NK-92 treated with Interleukin-12 subunit alpha and Interleukin-12 subunit beta, amount 100 ng/mL, for 24 hours (cell line): ENCODE measurements around the gene TCF4.

ENCODE experiments used
- DNase-seq: peaks from one replicate; lab custom pipeline; 2025; lab: John Stamatoyannopoulos, UW

Gene TCF4

DNA sequence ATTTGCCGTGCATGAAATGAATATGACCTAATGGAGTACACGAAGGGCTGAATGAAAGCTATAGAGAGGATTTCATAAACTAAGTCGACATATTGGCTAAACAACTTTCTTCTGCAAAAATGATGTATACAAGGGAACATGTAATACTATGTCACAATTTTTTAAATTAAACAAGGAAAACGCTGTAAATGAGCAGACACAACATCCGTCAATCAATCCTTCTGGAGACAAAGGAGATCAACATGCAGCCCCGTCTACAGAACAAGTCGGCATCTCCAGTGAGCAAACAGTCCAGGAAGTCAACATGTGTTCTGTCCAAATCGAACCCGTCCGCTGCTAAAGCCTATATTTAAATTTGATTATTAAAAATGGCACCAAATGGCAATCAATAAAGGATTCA, 180.8 kb downstream of the TCF4 start:
- no peak for DNase-seq

DNA sequence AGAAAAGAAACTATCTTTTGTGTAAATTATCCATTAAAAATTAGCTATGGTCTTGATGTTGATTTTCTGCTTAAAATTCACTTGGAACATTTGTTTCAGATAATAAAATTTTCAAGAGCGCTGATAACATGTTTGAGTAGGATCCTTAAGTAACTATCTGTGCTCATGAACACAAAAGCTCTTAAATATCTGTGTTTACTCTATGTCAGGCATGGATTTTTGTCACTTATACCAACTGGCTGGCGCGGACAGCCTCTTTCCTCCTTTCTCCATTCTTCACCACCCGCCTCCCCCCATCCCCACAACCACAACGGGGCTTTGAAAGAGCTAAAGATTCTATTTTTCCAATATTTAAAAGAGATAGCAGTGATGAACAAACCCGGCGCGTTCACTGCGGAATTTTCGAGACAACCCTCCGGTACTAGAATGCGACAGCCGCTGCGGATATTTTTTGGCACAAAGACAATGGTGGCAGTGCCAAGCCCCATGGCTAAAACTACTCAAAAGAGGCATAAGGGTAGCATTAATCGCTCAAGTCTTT, 181.5 kb downstream of the TCF4 start:
- DNase-seq: no peak

DNA sequence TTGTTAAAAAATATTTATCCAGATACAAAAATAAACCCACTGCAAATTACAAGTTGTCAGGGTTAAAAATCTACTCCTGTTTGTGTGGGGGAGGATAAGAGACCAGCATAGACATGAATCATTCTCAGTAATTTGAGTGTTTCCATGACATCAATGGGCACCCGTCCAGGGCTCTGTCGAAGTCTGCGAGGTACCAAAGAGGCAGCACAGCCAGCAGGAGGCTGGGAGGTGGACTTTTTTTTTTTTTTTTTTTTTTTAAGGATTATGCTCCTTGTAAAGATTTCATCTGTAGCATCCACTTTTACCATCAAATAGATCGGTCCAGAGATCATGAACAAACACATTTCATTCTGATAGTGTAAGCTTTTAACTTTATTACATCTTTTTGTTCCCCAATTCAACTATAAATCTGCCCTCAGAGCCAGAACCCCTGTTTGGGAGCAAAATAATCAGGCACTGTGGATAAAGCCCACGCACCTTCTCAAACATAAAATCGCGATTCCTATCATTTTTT, 182.0 kb downstream of the TCF4 start:
- DNase-seq: no peak

DNA sequence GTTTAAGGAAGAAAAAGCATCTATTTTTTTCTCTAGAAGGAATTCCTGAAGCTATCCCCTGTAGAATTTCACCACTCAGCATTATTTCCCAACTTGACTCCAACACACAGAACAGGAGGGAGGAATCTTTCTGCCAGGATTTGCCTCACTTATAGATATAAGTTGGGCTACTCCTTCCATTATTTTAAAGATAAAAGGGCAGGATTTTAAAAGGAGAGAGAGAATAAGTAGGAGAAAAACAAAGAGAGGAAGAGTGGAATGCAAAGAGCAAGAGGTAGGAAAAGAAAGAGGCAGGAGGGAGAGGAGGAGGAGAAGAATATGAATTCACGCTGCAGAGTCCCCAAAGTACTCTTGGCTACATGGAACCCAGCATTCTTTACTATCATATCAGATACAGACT, 182.5 kb downstream of the TCF4 start:
- DNase-seq: no peak

DNA sequence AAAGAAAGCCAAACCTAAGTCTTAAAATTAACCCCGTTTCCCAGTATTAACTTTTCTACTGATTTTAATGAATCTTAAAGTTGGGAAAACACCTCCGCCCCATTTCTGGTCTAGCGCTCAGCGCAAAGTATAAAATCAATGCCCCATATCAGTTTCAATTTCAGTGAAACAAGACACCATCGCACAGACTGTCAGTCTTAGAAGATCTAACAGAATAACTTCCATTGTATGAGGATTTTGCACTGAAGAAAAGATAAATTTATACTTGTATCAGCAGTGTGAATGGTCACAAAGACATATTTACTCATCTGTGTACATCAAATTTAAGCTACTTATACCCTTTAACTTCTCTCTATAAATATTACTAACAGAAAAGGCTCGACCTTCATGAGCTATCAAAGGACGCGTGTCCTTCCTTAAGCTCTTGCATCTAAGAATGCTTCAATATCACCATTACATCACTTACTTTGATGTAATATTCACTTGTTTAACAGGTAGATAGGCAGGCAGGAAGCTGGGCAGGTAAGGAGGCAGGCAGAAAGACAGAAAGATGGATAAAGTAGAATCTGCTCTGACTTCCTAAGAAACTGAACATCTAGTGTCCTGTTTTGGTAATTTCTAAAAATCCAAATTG, 183.0 kb downstream of the TCF4 start:
- no peak for DNase-seq

DNA sequence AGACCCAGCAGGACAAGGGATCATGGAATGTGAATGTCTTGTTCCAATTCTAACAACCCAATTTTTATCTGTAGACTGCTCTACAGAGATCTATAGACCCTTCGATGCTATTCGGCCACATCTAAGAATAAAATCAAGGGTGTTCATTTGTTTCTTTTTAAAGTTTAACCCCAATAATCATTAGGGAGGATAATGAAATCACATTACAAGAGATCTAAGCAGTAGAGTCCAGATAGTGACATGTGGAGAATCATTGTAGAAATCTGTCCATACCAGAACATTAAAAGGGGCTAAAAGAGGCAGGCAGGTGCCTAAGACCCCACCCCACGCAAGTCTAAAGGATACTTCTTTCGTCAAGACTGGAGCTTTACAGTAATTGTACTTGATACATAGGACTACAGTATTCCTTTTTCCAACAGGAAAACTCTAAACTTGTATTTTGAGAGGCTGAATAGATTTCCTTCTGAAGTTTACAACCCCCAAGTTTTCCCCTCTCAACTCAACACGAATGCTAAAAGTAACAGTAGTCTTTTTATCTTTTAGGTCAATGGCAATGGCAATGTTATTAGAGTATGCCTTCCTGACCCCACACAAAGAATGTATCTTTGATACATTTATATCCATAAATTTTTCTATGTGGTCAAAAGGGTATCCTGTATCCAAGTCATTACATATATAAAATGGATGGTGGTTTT, 183.7 kb downstream of the TCF4 start:
- no peak for DNase-seq

DNA sequence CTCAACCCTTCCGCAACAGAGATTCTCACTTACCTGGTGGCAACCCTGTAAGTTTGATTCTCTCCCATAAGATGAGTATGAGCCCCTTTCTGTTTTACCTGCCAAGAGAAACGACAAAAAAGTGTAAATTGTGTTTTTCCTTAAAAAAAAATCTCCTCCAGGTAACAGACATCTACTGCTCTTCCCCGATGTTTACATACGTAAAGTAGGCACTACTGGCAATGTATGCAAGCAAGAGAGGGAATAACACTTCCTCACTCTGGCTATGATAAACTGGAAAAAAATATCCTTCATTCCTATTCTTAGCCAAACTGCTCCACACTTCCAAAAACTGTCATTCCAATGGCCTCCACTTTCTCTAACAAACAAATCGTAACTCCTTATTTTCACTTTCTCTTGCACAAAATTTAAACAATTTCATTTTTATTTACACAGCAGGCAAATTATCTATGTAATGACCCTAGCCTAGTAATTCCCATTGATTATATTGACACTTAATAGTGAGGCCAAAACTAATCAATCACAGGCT, 184.5 kb downstream of the TCF4 start:
- no peak for DNase-seq

DNA sequence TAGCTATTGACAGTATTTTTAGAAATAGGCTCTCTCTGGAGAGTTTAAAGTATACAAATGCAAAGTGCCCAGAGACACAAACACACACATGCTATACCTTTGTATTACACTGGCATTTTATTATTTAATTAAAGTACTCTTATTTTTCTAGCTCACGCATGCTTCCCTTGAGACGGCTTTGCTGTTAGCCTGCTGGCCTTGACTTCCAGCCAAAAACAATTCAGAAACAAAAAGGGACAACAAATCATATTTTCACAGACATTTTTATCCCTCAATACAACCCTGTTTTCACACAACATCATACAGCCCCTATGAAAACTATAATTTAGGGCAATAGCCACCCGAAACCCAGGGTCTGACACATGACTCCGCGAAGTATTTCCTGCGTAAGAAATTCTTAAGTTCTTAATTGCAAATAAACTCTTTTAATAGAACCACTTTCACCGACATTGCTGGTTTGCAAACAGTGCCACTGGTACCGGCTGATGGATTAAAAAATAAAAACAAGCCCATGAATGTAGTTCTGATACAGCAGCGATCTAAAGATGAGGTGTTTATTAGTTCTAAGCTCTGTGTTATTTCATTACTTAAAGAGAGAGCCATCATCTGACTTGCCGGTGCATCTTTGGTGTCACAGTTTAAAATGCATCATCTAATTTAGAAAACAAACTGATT, 185.1 kb downstream of the TCF4 start:
- DNase-seq: no peak

DNA sequence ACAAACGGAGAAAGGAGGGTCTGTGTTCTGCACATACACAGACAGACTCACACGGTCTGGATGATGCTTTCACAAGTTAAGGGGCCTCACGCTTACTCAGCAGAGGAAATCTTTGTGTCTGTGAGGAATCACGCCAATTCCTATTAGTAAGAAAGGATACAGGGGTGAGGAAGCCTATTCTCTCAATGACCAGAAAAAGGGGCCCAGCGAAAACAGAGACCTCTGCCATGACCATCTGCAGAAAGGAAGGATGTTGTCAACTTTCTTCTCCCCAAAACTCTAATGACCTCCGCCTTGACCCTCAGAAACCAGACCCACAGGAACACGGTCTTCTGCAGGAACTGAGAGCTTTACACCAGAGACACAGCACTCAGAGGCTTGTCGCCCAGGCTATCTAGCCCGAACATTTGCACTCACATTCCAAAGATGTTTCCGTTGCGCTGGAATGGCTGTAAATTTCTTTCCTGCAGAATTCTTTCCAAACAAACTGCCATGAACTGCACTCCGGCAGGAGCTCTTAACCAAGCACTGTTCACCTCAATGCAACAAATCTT, 186.3 kb downstream of the TCF4 start:
- DNase-seq: no peak

DNA sequence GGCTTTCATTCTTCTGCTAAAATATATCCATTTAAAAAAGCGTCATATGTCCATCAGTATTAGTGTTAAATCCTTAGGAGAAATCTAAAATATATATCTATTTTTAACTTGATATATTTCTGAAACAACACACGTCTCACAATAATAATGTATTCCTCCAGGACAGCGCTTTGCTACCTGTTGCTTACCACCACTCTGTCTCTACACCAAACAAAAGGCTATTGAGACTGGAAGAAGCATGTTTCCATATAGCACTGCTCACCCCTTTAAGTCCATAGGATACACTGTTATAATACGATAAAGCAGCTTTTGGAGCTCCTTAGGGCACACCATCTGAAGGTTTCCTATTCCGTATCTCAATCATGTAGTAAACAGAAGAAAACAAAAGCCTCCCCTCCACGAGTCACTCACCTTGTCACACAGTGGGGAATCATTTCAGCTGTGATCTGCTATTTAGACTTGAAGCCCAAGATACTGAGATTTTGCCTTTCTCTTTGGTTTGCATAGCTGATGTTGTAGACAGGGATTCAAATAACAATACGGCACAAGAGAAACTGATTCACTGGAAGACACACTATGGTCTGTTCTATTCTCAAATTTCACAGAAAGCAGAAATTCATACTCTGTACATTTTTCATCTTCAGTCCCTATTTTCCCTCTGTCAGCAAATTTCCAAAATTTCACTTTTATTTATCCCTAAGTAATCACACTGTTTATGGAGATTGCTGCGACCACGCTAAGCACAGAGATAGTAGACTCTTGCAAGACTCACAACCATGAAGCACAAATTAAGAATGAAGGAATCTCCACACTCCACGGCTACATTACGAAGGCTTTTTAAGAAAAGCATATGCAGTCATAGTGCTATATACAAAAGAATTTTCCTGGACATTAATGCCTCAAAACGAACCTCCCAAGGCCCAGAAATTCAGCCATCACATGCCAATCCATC, 187.1 kb downstream of the TCF4 start:
- no peak for DNase-seq

DNA sequence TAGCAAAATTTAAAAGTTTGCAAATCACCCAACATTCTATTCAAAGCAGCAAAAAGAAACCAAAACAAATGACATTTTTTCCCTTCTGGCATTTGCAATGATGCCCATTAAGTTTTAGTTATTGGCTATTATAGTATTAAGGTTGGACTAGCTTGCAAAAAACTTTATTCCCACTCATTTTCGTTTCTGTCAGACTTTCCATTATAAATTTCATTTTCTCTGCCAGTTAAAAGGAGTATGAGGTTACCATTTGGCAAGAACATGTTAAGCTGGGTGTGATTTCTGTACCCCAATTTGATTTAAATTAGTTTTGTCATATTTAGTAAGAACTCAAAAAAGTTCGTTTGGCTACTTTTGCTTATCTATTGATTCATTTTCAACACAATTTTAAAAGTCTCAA, 187.9 kb downstream of the TCF4 start:
- DNase-seq: no peak

DNA sequence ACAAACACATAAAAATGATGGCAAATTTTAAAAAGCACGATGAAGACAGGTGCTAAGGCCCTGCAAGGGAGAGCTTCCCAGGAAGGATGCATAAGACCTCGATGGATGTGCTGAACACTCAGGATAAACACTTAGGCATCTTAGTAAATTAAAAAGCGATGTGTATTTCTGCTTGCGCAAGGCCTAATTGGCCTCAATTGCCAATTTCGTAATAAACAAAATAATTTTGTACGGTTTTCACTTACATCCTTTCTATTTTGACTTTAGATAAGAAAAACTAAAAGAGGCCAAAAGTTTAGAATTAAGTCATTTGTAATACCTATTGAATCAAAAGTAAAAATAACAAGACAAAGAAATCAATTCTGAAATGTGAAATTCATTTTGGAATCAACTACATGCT, 189.1 kb downstream of the TCF4 start:
- DNase-seq: no peak

DNA sequence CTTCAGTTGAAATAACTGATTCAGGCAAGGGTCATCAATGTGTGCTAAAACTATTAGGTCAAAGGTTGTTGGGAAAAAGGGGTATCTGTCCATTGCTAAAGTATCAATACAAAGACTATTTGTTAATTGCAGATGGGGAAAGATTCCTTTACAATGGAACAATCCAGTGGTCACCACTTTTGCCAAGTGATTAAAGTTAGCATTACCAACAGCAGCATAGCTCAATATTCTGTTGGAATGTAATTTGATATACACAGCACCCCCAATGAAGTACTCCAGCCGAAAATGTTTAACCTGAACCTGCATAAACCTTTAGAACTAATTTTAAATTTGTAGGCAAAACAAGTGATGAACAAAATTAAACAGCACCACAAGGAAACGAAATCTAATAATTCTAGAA, 191.0 kb downstream of the TCF4 start:
- DNase-seq: no peak

DNA sequence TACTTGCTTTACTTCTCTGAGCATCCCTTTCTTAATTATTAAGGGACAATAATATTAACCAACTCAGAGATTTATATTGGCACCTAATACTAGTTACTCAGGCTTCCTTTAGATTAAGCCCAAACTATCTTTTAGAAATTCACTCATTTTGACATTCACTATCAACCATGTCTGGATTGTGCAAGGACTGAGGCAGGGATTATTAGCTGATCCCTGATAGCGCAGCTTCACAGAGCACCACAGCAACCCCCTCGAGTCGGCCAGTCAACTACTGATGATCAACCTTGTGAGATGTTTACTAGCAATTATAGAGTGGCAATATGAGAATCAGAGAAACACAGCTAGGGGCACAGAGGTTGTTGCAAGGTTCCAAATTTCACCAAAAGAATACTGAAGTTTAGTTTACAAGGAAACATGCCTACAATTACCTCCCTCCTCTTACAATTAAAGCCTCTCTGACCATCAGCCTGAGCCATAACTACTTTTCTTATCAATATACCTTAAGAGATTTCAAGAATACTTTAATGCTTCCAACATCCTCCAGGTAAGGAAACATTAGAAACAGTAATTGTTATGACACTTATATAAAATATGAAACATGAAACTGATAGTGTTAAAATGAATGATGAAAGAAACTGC, 191.6 kb downstream of the TCF4 start:
- no peak for DNase-seq

DNA sequence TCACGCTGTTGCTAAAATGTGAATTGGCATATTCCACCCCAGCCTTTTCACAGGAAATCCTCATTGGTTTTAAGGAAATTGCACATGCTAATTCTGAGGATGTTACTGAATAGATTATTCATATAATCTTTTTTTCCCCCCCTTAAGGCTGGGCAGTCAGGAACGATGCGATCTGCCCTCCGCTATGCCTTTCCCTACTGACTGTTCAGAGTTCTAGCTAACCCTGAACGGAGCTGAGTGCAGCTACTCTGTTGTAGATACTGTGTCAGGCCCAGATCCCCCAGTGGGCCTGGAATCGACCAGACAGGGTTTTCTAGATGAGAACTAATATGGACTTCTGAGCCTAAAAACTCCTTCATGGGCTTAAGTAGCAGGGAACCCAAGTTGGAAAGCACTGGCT, 192.2 kb downstream of the TCF4 start:
- no peak for DNase-seq

DNA sequence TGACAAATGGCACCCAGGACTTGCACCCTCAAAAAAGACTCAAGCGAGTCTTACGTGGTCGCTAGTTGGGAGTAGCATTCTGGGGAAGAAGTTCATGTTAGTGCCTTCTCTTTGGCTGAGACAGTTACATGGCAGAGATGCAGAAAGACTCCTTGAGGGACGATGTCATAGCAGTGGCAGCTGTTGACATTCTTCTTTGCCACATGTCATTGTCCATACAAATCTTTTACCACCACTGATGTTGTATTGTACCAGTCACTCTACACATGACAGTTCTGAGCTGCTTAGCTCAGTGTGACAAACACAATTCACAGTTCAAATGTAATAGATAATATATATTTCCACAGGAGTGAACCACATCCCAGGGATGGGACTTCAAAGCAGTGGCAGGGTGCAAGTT, 197.1 kb downstream of the TCF4 start:
- DNase-seq: no peak

DNA sequence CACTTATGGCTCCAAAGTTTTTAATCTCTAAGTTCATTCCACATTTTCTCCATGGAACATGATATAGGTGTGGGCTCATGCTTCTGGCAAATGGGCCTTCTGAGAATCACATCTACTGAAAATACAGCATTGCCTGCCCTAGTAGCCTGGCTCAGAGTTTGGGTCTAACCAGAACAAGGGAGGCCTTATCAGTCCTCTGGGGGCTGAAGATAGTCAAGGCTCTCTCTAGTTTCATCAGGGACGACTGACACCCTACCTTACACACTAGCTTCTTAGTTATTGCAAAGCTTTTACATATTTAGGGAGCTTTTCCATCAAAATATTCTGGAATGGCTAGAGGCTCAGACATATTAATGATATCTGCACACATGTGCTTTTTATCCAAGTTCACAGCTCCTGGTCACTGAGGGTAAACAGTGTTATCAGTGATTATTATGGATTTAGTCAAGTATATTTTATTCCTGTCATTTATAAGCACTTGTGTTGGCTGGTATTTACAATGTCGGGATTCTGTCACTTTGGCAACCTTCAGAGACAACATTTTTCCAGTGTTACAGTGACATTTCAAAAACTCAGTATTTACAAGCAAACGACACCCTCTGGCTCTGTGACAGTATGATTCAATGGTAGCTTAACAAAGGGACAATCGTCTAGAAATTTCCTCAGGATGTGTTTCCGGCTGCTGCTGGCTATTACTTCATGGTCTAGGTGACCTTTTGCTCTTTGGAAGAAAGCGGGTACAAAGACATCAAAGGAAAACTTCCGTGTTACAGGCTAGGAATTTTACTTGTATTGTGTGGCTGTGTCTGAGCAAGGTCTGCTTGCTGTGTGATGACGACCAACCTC, 200.6 kb downstream of the TCF4 start:
- no peak for DNase-seq

DNA sequence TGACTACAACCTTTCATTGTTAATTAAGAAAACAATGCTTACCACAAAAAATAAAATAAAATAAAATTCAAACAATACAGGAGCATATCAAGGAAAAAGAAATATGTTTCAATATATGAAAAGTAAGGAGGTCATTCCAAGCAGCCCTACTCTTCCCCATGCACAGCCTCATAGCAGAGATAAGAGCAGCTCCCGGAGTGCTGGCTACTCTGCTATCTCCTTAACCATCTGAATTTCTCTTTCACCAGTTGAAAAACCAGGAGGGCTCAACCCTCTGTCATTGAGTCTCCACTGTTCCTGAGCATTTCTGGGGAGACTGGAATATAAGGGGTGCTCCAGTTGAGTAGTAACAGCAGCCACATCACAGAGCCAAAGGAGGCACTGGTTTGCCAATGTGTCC, 201.4 kb downstream of the TCF4 start:
- no peak for DNase-seq

DNA sequence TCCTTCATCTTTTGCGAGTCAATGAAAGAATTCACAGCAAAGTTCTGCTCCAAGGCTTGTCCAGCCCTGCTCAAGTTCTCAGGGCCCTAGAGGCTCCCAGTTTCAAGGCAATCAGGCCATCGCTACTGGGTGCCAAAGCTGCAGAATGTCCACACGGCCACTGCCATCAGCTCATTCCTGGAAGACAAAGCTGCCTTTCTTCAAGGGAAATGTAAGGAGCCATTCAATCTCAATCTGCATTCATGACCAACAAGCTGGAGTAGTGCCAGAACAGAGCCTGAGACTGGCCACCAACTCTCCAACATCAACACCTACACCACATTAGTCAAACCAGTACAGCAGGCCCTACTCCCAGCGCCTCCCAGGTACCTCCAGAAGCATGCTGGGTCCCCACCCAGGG, 202.2 kb downstream of the TCF4 start:
- no peak for DNase-seq
